HepG2 (cell line): ENCODE results near the gene ZNF697. TPM values are rescaled to one million over a fixed set of nuclear protein-coding genes. Genes with fewer than 3 reads are reported as not detected.

ENCODE experiments used
- ATAC-seq: fragments of 200-7000 bp; cut with Tn5 transposase; 3 replicates; pipeline ENCODE4 v1.9.1; 2020; ENCODE audit warnings: mild to moderate bottlenecking, moderate library complexity
- BruUV-seq: library from RNA; stranded (reverse); fragments of 400-500 nt; replicated peaks from 2 replicates; lab custom pipeline; 2021; lab: Mats Ljungman, UMichigan
- CTCF ChIA-PET: fragments of 300-600 bp; formaldehyde crosslinking; extraction: SDS; loops from one replicate; lab custom pipeline; 2021; ENCODE audit warnings: low total read pairs, inconsistent platforms, low intra/inter-chr PET ratio; lab: Yijun Ruan, JAX
- POLR2A ChIA-PET: fragments of 350-600 bp; sonication (Branson Sonifier 250); formaldehyde crosslinking; loops from one replicate; lab custom pipeline; 2020; ENCODE audit warnings: antibody characterized with exemption, inconsistent platforms; lab: Yijun Ruan, JAX
- DNase-seq: peaks from one replicate; pipeline ENCODE4 v3.0.0-alpha.2; 2015; ENCODE audit warnings: low spot score
- FAIRE-seq: peaks from 3 replicates; lab custom pipeline; 2011; peaks lifted over from hg19 to GRCh38; lab: Jason Lieb, UNC
- H2AFZ ChIP-seq: one replicate; pipeline ENCODE4 v1.6.1; 2011; ENCODE audit warnings: low read length, inconsistent platforms
- H3K27ac ChIP-seq: fragments of 300-600 bp; 3 replicates; pipeline ENCODE4 v1.8.0; 2011; ENCODE audit warnings: mixed run types, mild to moderate bottlenecking, mixed read lengths, low read length, inconsistent platforms; ENCODE audit not compliant: insufficient read depth; ENCODE audit errors: extremely low read length
- H3K27me3 ChIP-seq, 2 experiments: fragments of 200-600 bp in 1 of 2; 2 replicates in 1 of 2; 3 replicates in 1 of 2; pipeline versions ENCODE4 v1.6.0 to v1.8.0; 2011; ENCODE audit warnings: low read length in 2 of 2, mild to moderate bottlenecking in 2 of 2, moderate library complexity in 2 of 2, inconsistent platforms in 1 of 2; ENCODE audit not compliant: insufficient read depth in 2 of 2, control insufficient read depth in 1 of 2
- H3K36me3 ChIP-seq, 2 experiments: fragments of 200-600 bp in 1 of 2; replicated peaks in 1 of 2; 2 replicates in 1 of 2; 3 replicates in 1 of 2; pipeline versions ENCODE4 v1.5.1 to v1.8.0; 2011; ENCODE audit warnings: low read length in 2 of 2, inconsistent platforms in 1 of 2; ENCODE audit not compliant: insufficient read depth in 2 of 2, control insufficient read depth in 1 of 2
- H3K4me1 ChIP-seq: 2 replicates; pipeline ENCODE4 v1.5.1; 2012; ENCODE audit warnings: low read length, inconsistent platforms; ENCODE audit not compliant: insufficient read depth
- H3K4me2 ChIP-seq: 2 replicates; pipeline ENCODE4 v1.6.0; 2011; ENCODE audit warnings: low read depth, low read length, inconsistent platforms
- H3K4me3 ChIP-seq, 3 experiments: fragments of 200-600 bp in 1 of 3; sonication (generic), shearing (Covaris generic) in 1 of 3; replicated peaks in 1 of 3; 2 replicates each; pipeline ENCODE4 v1.5.1; 2011 to 2016; ENCODE audit warnings: low read length in 3 of 3, inconsistent platforms in 2 of 3, low read depth in 2 of 3, mild to moderate bottlenecking in 2 of 3, control low read depth in 1 of 3, mixed read lengths in 1 of 3; ENCODE audit not compliant: insufficient read depth in 1 of 3
- H3K79me2 ChIP-seq: one replicate; pipeline ENCODE4 v1.6.1; 2011; ENCODE audit warnings: low read length, inconsistent platforms; ENCODE audit not compliant: insufficient read depth
- H3K9ac ChIP-seq: 2 replicates; pipeline ENCODE4 v1.6.0; 2011; ENCODE audit warnings: mild to moderate bottlenecking, low read depth, low read length, inconsistent platforms; ENCODE audit not compliant: insufficient read depth
- H3K9me3 ChIP-seq: 2 replicates; pipeline ENCODE4 v1.5.1; 2012; ENCODE audit warnings: mild to moderate bottlenecking, low read length
- H4K20me1 ChIP-seq: 2 replicates; pipeline ENCODE4 v1.6.0; 2011; ENCODE audit warnings: inconsistent platforms, mild to moderate bottlenecking, low read length, moderate library complexity; ENCODE audit not compliant: insufficient read depth
- KLF15 ChIP-seq: sonication (generic); formaldehyde crosslinking; IDR thresholded peaks from 2 replicates; pipeline ENCODE4 v1.8.1; 2023; ENCODE audit warnings: borderline replicate concordance, mild to moderate bottlenecking, inconsistent platforms, missing genetic modification reagents, mixed read lengths
- RFXAP ChIP-seq: sonication (generic); formaldehyde crosslinking; IDR thresholded peaks from 2 replicates; pipeline ENCODE4 v1.4.0; 2020; ENCODE audit warnings: missing genetic modification reagents, borderline replicate concordance
- SMAD1 ChIP-seq: sonication (generic); formaldehyde crosslinking; IDR thresholded peaks from 2 replicates; pipeline ENCODE4 v1.4.0; 2020; ENCODE audit warnings: missing genetic modification reagents, low read depth, mild to moderate bottlenecking, borderline replicate concordance
- SP4 ChIP-seq: sonication (generic); formaldehyde crosslinking; IDR thresholded peaks from 2 replicates; pipeline ENCODE4 v1.8.1; 2023; ENCODE audit warnings: mild to moderate bottlenecking, missing genetic modification reagents
- TAF1 ChIP-seq: sonication (generic); formaldehyde crosslinking; IDR thresholded peaks from 2 replicates; pipeline ENCODE4 v1.4.0; 2020; ENCODE audit warnings: missing genetic modification reagents
- TSC22D2 ChIP-seq: sonication (generic); formaldehyde crosslinking; IDR thresholded peaks from 2 replicates; pipeline ENCODE4 v1.5.1; 2020; ENCODE audit warnings: missing genetic modification reagents, mild to moderate bottlenecking, borderline replicate concordance
- ZNF33B ChIP-seq: sonication (generic); formaldehyde crosslinking; IDR thresholded peaks from 2 replicates; pipeline ENCODE4 v1.5.1; 2020; ENCODE audit warnings: mild to moderate bottlenecking, missing genetic modification reagents
- ZNF557 ChIP-seq: sonication (generic); formaldehyde crosslinking; IDR thresholded peaks from 2 replicates; pipeline ENCODE4 v1.4.0; 2020; ENCODE audit warnings: missing genetic modification reagents
- WGBS: methylation state at CpG from one replicate; pipeline ENCODE4 v1.1.6; 2017; ENCODE audit warnings: low lambda C conversion rate; 5-methylcytosine and 5-hydroxymethylcytosine counted together
- in situ Hi-C: cut with HindIII; loops from 2 replicates; pipeline ENCODE4 v1.10.0; 2017; ENCODE audit warnings: low pct_unique_long_range_greater_than_20kb; ENCODE audit not compliant: extremely low pct_ligation_motif_present
- intact Hi-C: fragments of 100-400 bp; cut with micrococcal nuclease; formaldehyde crosslinking; loops from one replicate; pipeline ENCODE4 v1.10.0; 2022; ENCODE audit not compliant: unreplicated experiment
- polyA plus RNA-seq, 8 experiments: library from polyadenylated mRNA; depleted of rRNA in 3 of 8; stranded (reverse) in 7 of 8; unstranded in 1 of 8; fragments of >200 nt; fragmentation: Illumina TruSeq in 4 of 8; extraction: Trizol in 4 of 8; gene quantifications; 2 replicates each; pipeline versions ENCODE4 v1.2.1 to v1.2.3, GENCODE V29; 2011 to 2016; ENCODE audit warnings: low read depth in 4 of 8, missing spikeins in 1 of 8, mixed read lengths in 1 of 8; ENCODE audit not compliant: insufficient read depth in 1 of 8
- total RNA-seq, 5 experiments: library from RNA; depleted of rRNA; stranded (reverse); fragments of >200 nt; fragmentation: Illumina TruSeq; extraction: Trizol; gene quantifications; 2 replicates each; pipeline ENCODE4 v1.2.3, GENCODE V29; 2016; ENCODE audit warnings: low read depth in 1 of 5
- TF ChIP-seq, protein P1 (sequence below), 2 experiments: sonication (generic) in 1 of 2; formaldehyde crosslinking in 1 of 2; IDR thresholded peaks; 2 replicates each; pipeline versions ENCODE4 v1.4.0 to v1.6.1; 2018 to 2020; ENCODE audit warnings: missing genetic modification reagents in 2 of 2, borderline replicate concordance in 1 of 2, low read depth in 1 of 2, mild to moderate bottlenecking in 1 of 2, missing biosample characterization in 1 of 2
- TF ChIP-seq, protein P2 (sequence below): sonication (generic); formaldehyde crosslinking; conservative IDR thresholded peaks from 2 replicates; pipeline ENCODE4 v1.5.0; 2020; ENCODE audit warnings: missing genetic modification reagents
- TF ChIP-seq, protein P3 (sequence below): sonication (generic); formaldehyde crosslinking; IDR thresholded peaks from 2 replicates; pipeline ENCODE4 v1.5.1; 2020; ENCODE audit warnings: missing genetic modification reagents, mild to moderate bottlenecking, borderline replicate concordance

The ZNF697 gene
- total and polyA plus RNA-seq, 2 of the 13 experiments (the other 11 are each of a cell fraction or from before 2014, with no cell fraction given), result 2.3 to 7.1 TPM

DNA sequence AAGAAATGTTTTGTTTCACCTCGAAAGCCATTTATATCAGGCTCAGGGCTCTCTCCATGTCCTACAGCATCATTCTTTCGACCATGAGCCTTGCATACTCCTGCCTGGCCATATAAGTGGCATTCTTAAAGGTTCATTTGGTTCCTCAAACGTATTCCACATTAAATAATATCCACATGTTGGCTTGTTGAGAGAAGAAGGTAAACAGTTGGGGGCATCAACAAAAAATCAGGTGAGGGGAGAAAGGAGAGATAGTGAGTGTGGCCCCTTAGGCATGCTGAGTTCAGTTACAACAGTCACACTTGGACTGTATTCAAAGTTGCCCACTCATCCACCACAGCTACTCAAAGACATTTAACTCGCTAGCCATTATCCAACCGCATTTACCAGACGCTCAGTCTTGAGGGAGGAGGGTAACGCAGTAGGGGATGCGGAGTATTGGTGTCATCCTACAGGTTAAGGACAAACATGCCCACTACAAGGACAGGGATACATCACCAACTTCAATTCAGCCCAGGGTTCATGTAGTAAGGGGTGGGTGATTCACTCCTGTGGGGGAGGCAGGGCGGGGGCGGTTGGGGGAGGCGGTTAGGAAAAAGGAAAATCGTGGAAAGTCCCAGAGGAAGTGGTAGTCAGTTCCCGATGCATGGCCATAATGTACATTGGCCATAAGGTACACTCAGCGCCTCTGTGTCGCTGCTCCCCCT, 1.4 kb downstream of the ZNF697 start:
- no peak for FAIRE-seq
- ATAC-seq, result no peak
- DNase-seq, result no peak
- Histone ChIP-seq H3K4me2 (peak overlapping the region; percentile 89), H3K9me3 (no peaks in the 10 kb centered on the region), H3K4me3 (peak overlapping the region; percentile 74 to 98 (median 97)), H3K27me3 (peaks cover 0 to 15% of the 10 kb centered on the region in 2 experiments; a peak in 2 of 5 replicates), H3K9ac (peak overlapping the region; percentile 79), H3K4me1 (peaks cover 43% of the 10 kb centered on the region), H4K20me1 (no peaks in the 10 kb centered on the region), H2AFZ (no peak overlapping the region), H3K36me3 (no peaks in the 10 kb centered on the region), H3K79me2 (peaks cover 53% of the 10 kb centered on the region), H3K27ac (peak overlapping the region; percentile 76)
- in situ Hi-C loops, result no loop called here
- intact Hi-C loops, result loop anchor here (1.0 to 2.0 kb wide), 2 partner anchors 16 to 33 kb away; no protein-coding TSS in a partner anchor
- BruUV-seq, result no TSS peak
- WGBS, result 43% methylated on average over 15 of the region's 15 CpGs
- POLR2A ChIA-PET, result interaction anchor here (1.8 to 2.7 kb wide), 6 partner anchors 8 to 66 kb away, joined by 5 to 25 read pairs (median 12); partner anchors contain the start of gene PHGDH
- CTCF ChIA-PET, result interaction anchor here (1.4 kb wide), 2 partner anchors 29 to 33 kb away, joined by 3 read pairs; no protein-coding TSS in a partner anchor
- no peak for TF ChIP-seq SMAD1 (CRISPR knock-in tag)
- TF ChIP-seq RFXAP (CRISPR knock-in tag), result no peak
- 0 out of 2 replicates have a peak, but pooled peaks have one; percentile 19 for TF ChIP-seq SP4 (CRISPR knock-in tag)

DNA sequence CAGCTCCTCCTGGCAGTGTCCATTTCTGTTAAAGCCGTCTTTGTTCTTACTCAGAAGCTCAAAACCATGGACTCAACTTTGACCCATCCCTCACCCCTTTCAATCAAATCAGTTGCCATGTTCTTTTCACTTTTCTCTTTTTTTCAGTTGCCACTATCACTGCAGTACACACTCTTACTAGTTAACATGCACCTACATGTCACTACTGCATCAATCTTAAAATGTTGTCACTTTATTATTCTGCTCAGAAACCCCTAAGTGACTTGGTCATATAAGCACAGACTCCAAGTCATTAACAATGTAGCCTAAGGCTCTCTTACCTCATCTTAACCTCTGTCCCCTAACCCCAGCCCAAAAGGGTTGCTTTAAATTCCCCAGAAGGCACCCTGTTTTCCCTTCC, 9.0 kb downstream of the ZNF697 start:
- no peak for DNase-seq
- peaks cover 62% of the 10 kb centered on the region for H3K79me2 ChIP-seq
- H2AFZ ChIP-seq, result no peak overlapping the region
- in situ Hi-C loops, result no loop called here
- H3K4me1 ChIP-seq, result peaks cover 68% of the 10 kb centered on the region
- ATAC-seq, result no peak
- ChIA-PET POLR2A (interaction anchor here (1.9 kb wide), 1 partner anchor 9 kb away, joined by 8 read pairs; the partner anchor contains the start of gene ZNF697), CTCF (no interaction called here)
- intact Hi-C loops, result no loop called here
- WGBS, result 74% methylated on average over 1 of the region's 1 CpG
- no peak overlapping the region for H3K4me2 ChIP-seq
- no TSS peak for BruUV-seq
- 0 out of 5 replicates have a peak, but pooled peaks cover 0 to 1% of the 10 kb centered on the region in 2 experiments for H3K36me3 ChIP-seq
- H3K27me3 ChIP-seq, result no peaks in the 10 kb centered on the region
- H3K4me3 ChIP-seq, result no peak overlapping the region
- FAIRE-seq, result no peak
- H3K27ac ChIP-seq, result no peak overlapping the region
- no peaks in the 10 kb centered on the region for H4K20me1 ChIP-seq
- no peak overlapping the region for H3K9ac ChIP-seq
- no peaks in the 10 kb centered on the region for H3K9me3 ChIP-seq
- TF ChIP-seq, protein P1, sequence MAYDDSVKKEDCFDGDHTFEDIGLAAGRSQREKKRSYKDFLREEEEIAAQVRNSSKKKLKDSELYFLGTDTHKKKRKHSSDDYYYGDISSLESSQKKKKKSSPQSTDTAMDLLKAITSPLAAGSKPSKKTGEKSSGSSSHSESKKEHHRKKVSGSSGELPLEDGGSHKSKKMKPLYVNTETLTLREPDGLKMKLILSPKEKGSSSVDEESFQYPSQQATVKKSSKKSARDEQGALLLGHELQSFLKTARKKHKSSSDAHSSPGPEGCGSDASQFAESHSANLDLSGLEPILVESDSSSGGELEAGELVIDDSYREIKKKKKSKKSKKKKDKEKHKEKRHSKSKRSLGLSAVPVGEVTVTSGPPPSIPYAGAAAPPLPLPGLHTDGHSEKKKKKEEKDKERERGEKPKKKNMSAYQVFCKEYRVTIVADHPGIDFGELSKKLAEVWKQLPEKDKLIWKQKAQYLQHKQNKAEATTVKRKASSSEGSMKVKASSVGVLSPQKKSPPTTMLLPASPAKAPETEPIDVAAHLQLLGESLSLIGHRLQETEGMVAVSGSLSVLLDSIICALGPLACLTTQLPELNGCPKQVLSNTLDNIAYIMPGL (CRISPR knock-in tag; IDR thresholded peaks at IDR 0.05; ENCODE audit: borderline replicate concordance in 1 of 2, low read depth in 1 of 2), result no peak
- TF ChIP-seq, protein P2, sequence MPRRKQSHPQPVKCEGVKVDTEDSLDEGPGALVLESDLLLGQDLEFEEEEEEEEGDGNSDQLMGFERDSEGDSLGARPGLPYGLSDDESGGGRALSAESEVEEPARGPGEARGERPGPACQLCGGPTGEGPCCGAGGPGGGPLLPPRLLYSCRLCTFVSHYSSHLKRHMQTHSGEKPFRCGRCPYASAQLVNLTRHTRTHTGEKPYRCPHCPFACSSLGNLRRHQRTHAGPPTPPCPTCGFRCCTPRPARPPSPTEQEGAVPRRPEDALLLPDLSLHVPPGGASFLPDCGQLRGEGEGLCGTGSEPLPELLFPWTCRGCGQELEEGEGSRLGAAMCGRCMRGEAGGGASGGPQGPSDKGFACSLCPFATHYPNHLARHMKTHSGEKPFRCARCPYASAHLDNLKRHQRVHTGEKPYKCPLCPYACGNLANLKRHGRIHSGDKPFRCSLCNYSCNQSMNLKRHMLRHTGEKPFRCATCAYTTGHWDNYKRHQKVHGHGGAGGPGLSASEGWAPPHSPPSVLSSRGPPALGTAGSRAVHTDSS, result no peak
- TF ChIP-seq, protein P3, sequence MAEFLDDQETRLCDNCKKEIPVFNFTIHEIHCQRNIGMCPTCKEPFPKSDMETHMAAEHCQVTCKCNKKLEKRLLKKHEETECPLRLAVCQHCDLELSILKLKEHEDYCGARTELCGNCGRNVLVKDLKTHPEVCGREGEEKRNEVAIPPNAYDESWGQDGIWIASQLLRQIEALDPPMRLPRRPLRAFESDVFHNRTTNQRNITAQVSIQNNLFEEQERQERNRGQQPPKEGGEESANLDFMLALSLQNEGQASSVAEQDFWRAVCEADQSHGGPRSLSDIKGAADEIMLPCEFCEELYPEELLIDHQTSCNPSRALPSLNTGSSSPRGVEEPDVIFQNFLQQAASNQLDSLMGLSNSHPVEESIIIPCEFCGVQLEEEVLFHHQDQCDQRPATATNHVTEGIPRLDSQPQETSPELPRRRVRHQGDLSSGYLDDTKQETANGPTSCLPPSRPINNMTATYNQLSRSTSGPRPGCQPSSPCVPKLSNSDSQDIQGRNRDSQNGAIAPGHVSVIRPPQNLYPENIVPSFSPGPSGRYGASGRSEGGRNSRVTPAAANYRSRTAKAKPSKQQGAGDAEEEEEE (CRISPR knock-in tag), result no peak
- TF ChIP-seq ZNF557 (CRISPR knock-in tag) (no peak), TSC22D2 (no peak), ZNF33B (CRISPR knock-in tag) (no peak), TAF1 (CRISPR knock-in tag) (no peak), KLF15 (CRISPR knock-in tag) (no peak)
